ENCODE measurements around the gene IFTAP. TPM values are rescaled to one million over a fixed set of nuclear protein-coding genes. Genes with fewer than 3 reads are reported as not detected.

IFTAP gene
- total RNA-seq, 4 donors from 2014 or later = 22.1 to 35.3 (median 29.5) TPM

GRCh38 chr11:36588099-36588498, 6.2 kb upstream of the IFTAP start:
- no peaks in the 10 kb centered on the region for H3K9me3 ChIP-seq
- TF ChIP-seq POLR2A (IDR thresholded peaks at IDR 0.05) (no peak), CTCF (IDR thresholded peaks at IDR 0.05 in 4 of 5, conservative IDR thresholded peaks at IDR 0.05 in 1 of 5) (no peak)

GRCh38 chr11:36590513-36590912, 3.8 kb upstream of the IFTAP start:
- intact Hi-C loops (cut with DNase I; ENCODE audit: low total_unique reads) (no loop called here), in situ Hi-C loops (cut with MboI; ENCODE audit: low sequenced_read_pairs in 4 of 4) (no loop called here)
- H3K27me3 ChIP-seq = peaks cover 2 to 8% (median 8%) of the 10 kb centered on the region in 3 donors
- H3K27ac ChIP-seq = no peak overlapping the region
- no peaks in the 10 kb centered on the region for H3K36me3 ChIP-seq
- DNase-seq = no peak
- H3K9me3 ChIP-seq = no peaks in the 10 kb centered on the region
- peaks cover 7 to 10% of the 10 kb centered on the region in 2 donors for H3K4me1 ChIP-seq
- ATAC-seq = no peak
- no peak overlapping the region for H3K4me3 ChIP-seq
- no peak for TF ChIP-seq CTCF (IDR thresholded peaks at IDR 0.05 in 4 of 5, conservative IDR thresholded peaks at IDR 0.05 in 1 of 5)
- no peak for TF ChIP-seq POLR2A (IDR thresholded peaks at IDR 0.05)

More at GRCh38 chr11:36588099-36588498, 6.2 kb upstream of the IFTAP start:
- no peaks in the 10 kb centered on the region for H3K36me3 ChIP-seq
- ATAC-seq (no peak), DNase-seq (no peak)
- no peak overlapping the region for H3K27ac ChIP-seq
- H3K4me3 ChIP-seq = no peak overlapping the region
- H3K4me1 ChIP-seq = no peaks in the 10 kb centered on the region
- H3K27me3 ChIP-seq = peaks cover 2 to 8% (median 8%) of the 10 kb centered on the region in 3 donors
- intact Hi-C loops (cut with DNase I; ENCODE audit: low total_unique reads) = no loop called here
- in situ Hi-C loops (cut with MboI; ENCODE audit: low sequenced_read_pairs in 4 of 4) = no loop called here

- no peak for TF ChIP-seq POLR2A (IDR thresholded peaks at IDR 0.05)
- TF ChIP-seq CTCF (IDR thresholded peaks at IDR 0.05 in 4 of 5, conservative IDR thresholded peaks at IDR 0.05 in 1 of 5) = no peak
- intact Hi-C loops (cut with DNase I; ENCODE audit: low total_unique reads) = no loop called here
- ATAC-seq (no peak), DNase-seq (no peak)
- Histone ChIP-seq H3K27me3 (peaks cover 2 to 8% (median 8%) of the 10 kb centered on the region in 3 donors), H3K36me3 (no peaks in the 10 kb centered on the region), H3K27ac (no peak overlapping the region), H3K4me3 (no peak overlapping the region), H3K9me3 (no peaks in the 10 kb centered on the region), H3K4me1 (peaks cover 13% of the 10 kb centered on the region in 2 donors)
- in situ Hi-C loops (cut with MboI; ENCODE audit: low sequenced_read_pairs in 4 of 4) = no loop called here
These were observed 2.9 kb upstream of the IFTAP start for GRCh38 chr11:36591433-36591832.

GRCh38 chr11:36596880-36597279, 2.6 kb downstream of the IFTAP start:
- Histone ChIP-seq H3K27ac (no peak overlapping the region), H3K4me3 (no peak overlapping the region), H3K9me3 (no peaks in the 10 kb centered on the region), H3K4me1 (peaks cover 13% of the 10 kb centered on the region in 2 donors), H3K27me3 (no peaks in the 10 kb centered on the region), H3K36me3 (no peaks in the 10 kb centered on the region)
- in situ Hi-C loops (cut with MboI; ENCODE audit: low sequenced_read_pairs in 4 of 4) = no loop called here
- TF ChIP-seq CTCF (IDR thresholded peaks at IDR 0.05 in 4 of 5, conservative IDR thresholded peaks at IDR 0.05 in 1 of 5) = no peak
- no peak for TF ChIP-seq POLR2A (IDR thresholded peaks at IDR 0.05)
- DNase-seq (no peak), ATAC-seq (no peak)
- intact Hi-C loops (cut with DNase I; ENCODE audit: low total_unique reads) = no loop called here

GRCh38 chr11:36598051-36598450, 3.7 kb downstream of the IFTAP start, which contains the start of gene RAG2:
RAG2 (minus strand) TSS chr11:36598236; CDS start chr11:36594168, 4,068 bp downstream.
- intact Hi-C loops (cut with DNase I; ENCODE audit: low total_unique reads) (no loop called here), in situ Hi-C loops (cut with MboI; ENCODE audit: low sequenced_read_pairs in 4 of 4) (no loop called here)
- Histone ChIP-seq H3K27me3 (no peaks in the 10 kb centered on the region), H3K4me3 (no peak within 1 kb of the TSS), H3K9me3 (no peaks in the 10 kb centered on the region), H3K4me1 (peaks cover 13% of the 10 kb centered on the region in 2 donors), H3K36me3 (no peaks in the 10 kb centered on the region), H3K27ac (no peak within 1 kb of the TSS)
- TF ChIP-seq CTCF (IDR thresholded peaks at IDR 0.05 in 4 of 5, conservative IDR thresholded peaks at IDR 0.05 in 1 of 5) (no peak), POLR2A (IDR thresholded peaks at IDR 0.05) (no peak)
- DNase-seq (no peak), ATAC-seq (no peak)

All from gastrocnemius medialis (tissue), 4 donors.